ENCODE measurements around the gene BLTP2. TPM values are rescaled to one million over a fixed set of nuclear protein-coding genes. Genes with fewer than 3 reads are reported as not detected.
A peak's percentile ranks its signal among the peaks of the same experiment; 100 is the strongest.

Gene BLTP2
- total RNA-seq, 1 experiment from 2014 or later, result 137 TPM

DNA sequence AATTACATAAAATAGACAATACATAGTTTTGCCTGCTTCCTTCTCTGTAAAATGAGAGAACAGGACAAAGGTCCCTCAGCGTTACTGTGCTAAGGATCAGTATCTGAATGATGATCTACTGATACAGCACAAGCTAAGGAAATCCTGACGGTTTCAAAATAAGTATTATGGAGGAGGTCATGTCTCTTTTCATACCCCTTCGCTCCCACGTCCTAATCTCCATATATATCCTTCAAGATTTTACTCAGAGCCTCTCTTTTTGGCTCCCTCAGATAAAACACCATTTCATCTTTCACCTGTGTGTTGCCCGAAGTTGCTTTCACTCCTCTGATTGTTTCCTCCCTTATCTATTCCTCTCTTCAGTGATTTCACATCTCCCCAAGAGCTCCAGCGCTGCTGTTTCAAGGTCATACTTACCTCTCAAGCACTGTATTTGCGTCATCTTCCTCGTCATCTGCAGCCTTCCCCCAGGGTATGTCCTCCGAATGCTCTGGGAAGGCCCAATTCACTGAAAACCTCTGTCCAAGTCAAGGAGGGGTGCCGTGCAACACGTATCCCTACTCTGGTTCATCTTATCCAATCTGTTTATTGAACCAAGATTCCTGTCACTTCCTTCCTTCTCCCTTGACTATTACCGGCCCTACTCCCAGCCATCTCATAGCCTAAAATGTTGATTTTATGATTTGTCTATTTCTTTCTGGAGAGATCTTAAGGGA lies 1.2 kb upstream of the BLTP2 start:
- Histone ChIP-seq H3K4ac (ENCODE audit: low read depth, low read length) (no peak overlapping the region), H3K23ac (ENCODE audit: insufficient read length, low read depth, low read length) (no peak overlapping the region), H2BK15ac (ENCODE audit: low read depth, low read length) (no peak overlapping the region), H2BK120ac (ENCODE audit: low read depth, low read length, poor library complexity, severe bottlenecking) (no peak overlapping the region), H3K9me3 (ENCODE audit: control insufficient read depth, low read depth, low read length) (no peaks in the 10 kb centered on the region), H3K23me2 (ENCODE audit: insufficient read length, low read depth, low read length, poor library complexity, severe bottlenecking) (peaks cover 6% of the 10 kb centered on the region), H3K79me2 (ENCODE audit: insufficient read depth, low read length) (no peaks in the 10 kb centered on the region; the same call in 1 of the 2 replicates), H3K18ac (ENCODE audit: insufficient read length, low read depth, low read length) (no peak overlapping the region), H3K27ac (ENCODE audit: insufficient read length, low read depth, low read length) (no peak overlapping the region), H3K4me1 (ENCODE audit: insufficient read depth, low read length) (no peaks in the 10 kb centered on the region), H2AK5ac (ENCODE audit: insufficient read length, low read length) (no peak overlapping the region), H2AFZ (ENCODE audit: low read length) (no peak overlapping the region), H2BK5ac (ENCODE audit: insufficient read length, low read length) (no peak overlapping the region), H3K14ac (ENCODE audit: insufficient read depth, low read length) (no peak overlapping the region), H4K5ac (ENCODE audit: insufficient read length, low read depth, low read length) (no peak overlapping the region), H3K9ac (ENCODE audit: extremely low read depth, insufficient read length, low read length) (no peak overlapping the region), H4K8ac (replicated peaks; ENCODE audit: insufficient read length, low read depth, low read length) (no peak overlapping the region), H3K4me2 (ENCODE audit: insufficient read depth, insufficient read length, low read length) (no peak overlapping the region), H2BK12ac (ENCODE audit: insufficient read length, low read depth, low read length) (no peak overlapping the region), H4K91ac (ENCODE audit: insufficient read length, low read depth, low read length) (no peak overlapping the region), H4K20me1 (ENCODE audit: control insufficient read depth, insufficient read depth, insufficient read length) (no peaks in the 10 kb centered on the region), H3K56ac (ENCODE audit: insufficient read length, low read depth, low read length) (no peak overlapping the region), H3K27me3 (ENCODE audit: insufficient read depth, low read length) (no peaks in the 10 kb centered on the region), H3K79me1 (ENCODE audit: insufficient read depth, low read depth, low read length, poor library complexity, severe bottlenecking) (no peaks in the 10 kb centered on the region), H2BK20ac (ENCODE audit: low read depth, low read length, poor library complexity, severe bottlenecking) (no peak overlapping the region), H3T11ph (ENCODE audit: low read length) (no peak overlapping the region)
- Mint-ChIP-seq H3K4me1 (peaks cover 14 to 23% of the 10 kb centered on the region in 2 experiments), H3K36me3 (ENCODE audit: insufficient read depth in 1 of 3, low read depth in 3 of 3) (peaks cover 16 to 50% (median 41%) of the 10 kb centered on the region in 3 experiments), H3K9me3 (no peaks in the 10 kb centered on the region), H3K27ac (peak overlapping the region; percentile 39 to 73 (median 65); a peak in 6 of 7 replicates), H3K27me3 (ENCODE audit: low read depth) (no peaks in the 10 kb centered on the region), H3K4me3 (peak overlapping the region; percentile 82 to 87)
- DNase-seq, result no peak
- TF ChIP-seq, protein P1, sequence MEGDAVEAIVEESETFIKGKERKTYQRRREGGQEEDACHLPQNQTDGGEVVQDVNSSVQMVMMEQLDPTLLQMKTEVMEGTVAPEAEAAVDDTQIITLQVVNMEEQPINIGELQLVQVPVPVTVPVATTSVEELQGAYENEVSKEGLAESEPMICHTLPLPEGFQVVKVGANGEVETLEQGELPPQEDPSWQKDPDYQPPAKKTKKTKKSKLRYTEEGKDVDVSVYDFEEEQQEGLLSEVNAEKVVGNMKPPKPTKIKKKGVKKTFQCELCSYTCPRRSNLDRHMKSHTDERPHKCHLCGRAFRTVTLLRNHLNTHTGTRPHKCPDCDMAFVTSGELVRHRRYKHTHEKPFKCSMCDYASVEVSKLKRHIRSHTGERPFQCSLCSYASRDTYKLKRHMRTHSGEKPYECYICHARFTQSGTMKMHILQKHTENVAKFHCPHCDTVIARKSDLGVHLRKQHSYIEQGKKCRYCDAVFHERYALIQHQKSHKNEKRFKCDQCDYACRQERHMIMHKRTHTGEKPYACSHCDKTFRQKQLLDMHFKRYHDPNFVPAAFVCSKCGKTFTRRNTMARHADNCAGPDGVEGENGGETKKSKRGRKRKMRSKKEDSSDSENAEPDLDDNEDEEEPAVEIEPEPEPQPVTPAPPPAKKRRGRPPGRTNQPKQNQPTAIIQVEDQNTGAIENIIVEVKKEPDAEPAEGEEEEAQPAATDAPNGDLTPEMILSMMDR (conservative IDR thresholded peaks at IDR 0.05), result no peak
- WGBS (ENCODE audit: extremely low coverage, insufficient read length, low lambda C conversion rate), result no CpG with 5 or more reads among the region's 12 CpGs
